Fibroblast of the aortic adventitia (primary cell): ENCODE measurements around the gene OR5K4. TPM values are rescaled to one million over a fixed set of nuclear protein-coding genes. Genes with fewer than 3 reads are reported as not detected.

Experiments
- DNase-seq: peaks from one replicate; pipeline ENCODE4 v3.0.0-alpha.2; 2010; ENCODE audit warnings: low read depth
- H3K4me3 ChIP-seq: 2 replicates; pipeline ENCODE4 v1.5.1; 2011; ENCODE audit warnings: low read depth, mild to moderate bottlenecking, control low read depth, low read length, moderate library complexity
- total RNA-seq: library from RNA; depleted of rRNA; stranded (reverse); fragments of >200 nt; gene quantifications from 2 replicates; pipeline ENCODE4 v1.2.3, GENCODE V29; 2012; ENCODE audit warnings: low replicate concordance
- TF ChIP-seq, protein P1 (sequence below): IDR thresholded peaks from 2 replicates; pipeline ENCODE4 v1.5.1; 2011; ENCODE audit warnings: mild to moderate bottlenecking, low read length, control low read depth, inconsistent platforms; ENCODE audit not compliant: insufficient read depth

Gene OR5K4
- total RNA-seq, 1 donor = not detected

DNA sequence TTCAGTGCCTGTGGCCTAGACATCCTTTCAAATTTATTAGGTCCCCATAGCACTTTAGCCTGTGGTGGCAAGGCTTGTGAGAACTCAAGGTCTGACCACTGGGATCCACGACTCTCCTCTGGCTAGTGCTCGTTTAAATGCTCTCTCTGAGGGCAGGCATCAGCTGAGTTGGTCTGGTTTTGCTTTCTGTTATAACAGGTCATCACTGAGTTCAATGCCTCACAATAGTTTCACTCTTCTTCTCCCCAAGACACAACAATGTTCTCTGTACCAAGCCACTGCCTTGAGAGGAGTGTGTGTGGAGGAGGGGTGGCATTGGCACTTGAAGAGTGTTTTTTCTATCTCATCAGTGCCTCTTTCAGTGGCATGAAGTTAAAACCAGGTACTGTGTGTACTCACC, 7.6 kb downstream of the OR5K4 start:
- no peak for DNase-seq
- TF ChIP-seq, protein P1, sequence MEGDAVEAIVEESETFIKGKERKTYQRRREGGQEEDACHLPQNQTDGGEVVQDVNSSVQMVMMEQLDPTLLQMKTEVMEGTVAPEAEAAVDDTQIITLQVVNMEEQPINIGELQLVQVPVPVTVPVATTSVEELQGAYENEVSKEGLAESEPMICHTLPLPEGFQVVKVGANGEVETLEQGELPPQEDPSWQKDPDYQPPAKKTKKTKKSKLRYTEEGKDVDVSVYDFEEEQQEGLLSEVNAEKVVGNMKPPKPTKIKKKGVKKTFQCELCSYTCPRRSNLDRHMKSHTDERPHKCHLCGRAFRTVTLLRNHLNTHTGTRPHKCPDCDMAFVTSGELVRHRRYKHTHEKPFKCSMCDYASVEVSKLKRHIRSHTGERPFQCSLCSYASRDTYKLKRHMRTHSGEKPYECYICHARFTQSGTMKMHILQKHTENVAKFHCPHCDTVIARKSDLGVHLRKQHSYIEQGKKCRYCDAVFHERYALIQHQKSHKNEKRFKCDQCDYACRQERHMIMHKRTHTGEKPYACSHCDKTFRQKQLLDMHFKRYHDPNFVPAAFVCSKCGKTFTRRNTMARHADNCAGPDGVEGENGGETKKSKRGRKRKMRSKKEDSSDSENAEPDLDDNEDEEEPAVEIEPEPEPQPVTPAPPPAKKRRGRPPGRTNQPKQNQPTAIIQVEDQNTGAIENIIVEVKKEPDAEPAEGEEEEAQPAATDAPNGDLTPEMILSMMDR = no peak
- no peak overlapping the region for H3K4me3 ChIP-seq

DNA sequence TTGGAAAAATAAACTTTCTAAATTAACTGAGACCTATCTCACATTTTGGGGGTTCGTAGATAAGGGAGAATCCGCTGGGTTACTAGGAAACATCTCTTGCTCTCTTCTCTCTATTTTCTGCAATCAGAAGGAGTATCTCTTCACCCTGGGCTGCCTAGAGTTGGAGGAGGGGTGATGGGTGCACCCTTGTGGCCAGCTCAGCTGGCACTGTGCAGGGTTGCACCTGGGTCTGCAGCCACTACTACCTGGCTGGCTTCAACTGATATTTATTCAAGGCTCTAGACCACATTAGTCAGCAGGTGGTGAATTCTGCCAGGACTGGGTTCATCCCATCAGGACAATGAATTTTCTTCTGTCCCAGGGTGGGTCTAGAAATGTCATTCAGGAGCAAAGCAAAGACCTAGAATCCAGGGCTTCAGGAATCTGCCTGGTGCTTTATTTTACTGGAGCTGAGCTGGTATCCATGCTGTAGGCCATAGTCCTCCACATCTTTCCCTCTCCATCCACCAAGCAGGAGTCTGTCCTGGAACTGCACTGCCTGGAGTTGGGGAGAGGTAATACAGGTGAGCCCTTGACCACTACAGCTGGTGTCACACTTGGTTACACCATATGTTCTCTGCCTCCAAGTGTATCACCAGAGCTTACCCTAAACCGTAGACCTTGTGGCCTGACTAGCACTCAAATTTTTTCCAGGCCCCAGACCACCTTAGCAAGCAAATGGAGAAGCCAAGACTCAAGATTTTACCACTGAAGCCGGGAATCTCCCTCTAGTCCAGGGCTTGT, 14.0 kb downstream of the OR5K4 start:
- no peak overlapping the region for H3K4me3 ChIP-seq
- TF ChIP-seq, protein P1 = no peak
- DNase-seq = no peak

DNA sequence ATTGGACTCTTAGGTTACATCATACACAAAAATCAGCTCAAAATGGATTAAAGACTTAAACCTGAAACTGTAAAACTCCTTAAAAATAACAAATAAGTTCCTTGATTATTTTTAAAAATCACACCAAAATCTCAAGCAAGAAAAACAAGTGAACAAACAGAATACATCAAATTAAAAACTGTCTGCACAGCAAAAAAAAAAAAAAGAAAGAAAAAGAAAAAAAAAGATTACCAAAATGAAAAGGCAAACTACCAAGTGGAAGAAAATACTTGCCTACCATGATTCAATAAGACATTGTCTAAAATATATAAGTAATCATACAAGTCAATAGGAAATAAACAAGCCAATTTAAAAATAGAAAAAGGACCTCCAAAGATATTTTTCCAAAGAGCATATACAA, 17.5 kb downstream of the OR5K4 start:
- no peak for DNase-seq
- TF ChIP-seq, protein P1 = no peak
- no peak overlapping the region for H3K4me3 ChIP-seq

DNA sequence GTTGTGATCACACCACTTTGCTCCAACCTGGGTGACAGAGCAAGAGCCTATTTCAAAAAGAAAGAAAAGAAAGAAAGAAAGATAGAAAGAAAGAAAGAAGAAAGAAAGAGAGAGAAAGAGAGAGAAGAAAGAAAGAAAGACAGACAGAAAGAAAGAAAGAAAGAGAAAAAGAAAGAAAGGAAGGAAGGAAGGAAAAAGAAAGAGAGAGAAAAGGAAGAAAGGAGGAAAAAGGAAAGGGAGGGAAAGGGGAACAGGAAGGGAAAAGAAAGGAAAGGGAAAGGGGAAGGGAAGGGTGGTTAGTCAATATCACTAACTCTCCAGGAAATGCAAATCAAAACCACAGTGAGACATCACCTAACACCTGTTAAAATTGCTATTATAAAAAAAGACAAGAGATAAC, 18.2 kb downstream of the OR5K4 start:
- DNase-seq = no peak
- H3K4me3 ChIP-seq = no peak overlapping the region
- TF ChIP-seq, protein P1 = no peak

DNA sequence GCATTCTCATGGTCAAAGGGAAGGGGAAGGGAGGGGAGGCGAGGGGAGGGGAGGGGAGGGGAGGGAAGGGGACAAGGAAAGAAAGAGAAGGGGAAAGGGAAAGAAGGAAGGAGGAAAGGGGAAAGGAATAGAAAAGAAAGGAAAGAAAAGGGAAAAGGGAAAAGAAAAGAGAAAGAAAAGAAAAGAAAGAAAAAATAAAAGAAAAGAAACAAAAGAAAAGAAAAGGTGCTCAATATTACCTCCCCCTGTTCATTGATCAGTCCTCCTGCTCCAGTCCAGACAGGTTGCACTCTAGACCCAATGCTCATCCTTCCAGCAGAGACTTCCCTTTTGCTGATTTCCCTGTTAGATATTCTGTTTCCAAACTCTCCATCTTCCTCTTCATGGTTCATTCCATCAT, 18.8 kb downstream of the OR5K4 start:
- no peak for DNase-seq
- TF ChIP-seq, protein P1 = no peak
- no peak overlapping the region for H3K4me3 ChIP-seq

DNA sequence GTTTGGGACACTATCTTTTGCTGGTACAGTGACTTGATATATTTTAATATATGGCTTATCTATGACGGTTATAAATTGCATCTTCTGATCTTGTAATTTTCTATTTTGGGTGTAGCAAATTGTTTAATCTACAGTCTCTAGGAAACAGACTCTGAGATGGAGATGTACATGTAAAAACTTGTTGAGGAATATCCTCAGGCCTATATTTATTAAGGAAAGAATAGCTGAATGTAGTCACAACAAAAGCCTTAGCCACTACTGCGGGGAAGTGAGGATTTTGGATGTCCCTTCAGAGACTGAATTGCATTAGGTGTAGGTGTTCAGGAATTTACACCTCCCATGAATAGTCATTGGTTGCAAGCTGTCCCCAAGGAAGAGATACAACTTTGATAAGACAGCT, 23.0 kb downstream of the OR5K4 start:
- TF ChIP-seq, protein P1 = no peak
- no peak overlapping the region for H3K4me3 ChIP-seq
- DNase-seq = no peak

DNA sequence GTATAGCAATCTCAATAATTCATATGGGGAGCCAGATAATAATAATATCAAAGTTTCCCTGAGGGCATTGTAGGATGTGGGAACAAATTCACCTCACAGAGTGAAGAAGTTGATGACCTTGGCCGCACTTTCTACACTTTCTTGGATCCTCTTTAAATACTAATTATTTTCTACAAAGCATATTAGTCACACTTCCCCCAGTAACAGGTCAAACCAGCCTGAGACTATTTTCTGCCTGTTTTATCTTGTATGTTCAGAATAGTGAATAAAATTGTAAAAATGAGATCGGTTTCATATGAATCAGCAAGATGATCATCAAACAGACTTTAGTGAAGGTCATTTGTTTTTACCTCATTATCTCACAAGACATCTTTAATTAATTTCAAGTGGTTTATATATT, 34.5 kb downstream of the OR5K4 start:
- TF ChIP-seq, protein P1 = no peak
- no peak for DNase-seq
- H3K4me3 ChIP-seq = no peak overlapping the region
